ENCODE results near the gene TSTD2. TPM values are rescaled to one million over a fixed set of nuclear protein-coding genes. Genes with fewer than 3 reads are reported as not detected.

The TSTD2 gene
- total RNA-seq, 1 experiment from 2014 or later: 29.7 TPM

DNA sequence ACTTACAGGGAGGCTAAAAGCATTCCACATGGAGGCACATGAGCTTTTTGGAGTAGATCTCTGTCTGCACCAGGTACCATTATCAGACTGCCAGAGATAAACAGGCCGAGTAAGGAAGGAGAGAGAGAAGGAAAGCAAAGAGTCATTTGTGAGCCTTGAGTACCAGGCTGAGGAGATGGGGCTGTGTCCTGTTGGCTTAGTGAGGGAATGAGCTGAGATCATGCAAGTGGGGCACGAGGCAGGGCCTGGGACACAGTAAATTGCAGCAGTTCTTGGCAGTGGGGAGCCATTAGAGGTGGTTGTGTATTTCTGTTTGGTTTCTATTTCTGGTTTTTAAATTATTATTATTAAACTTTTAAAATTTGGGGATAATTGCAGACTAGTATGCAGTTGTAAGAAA, 53.3 kb downstream of the TSTD2 start:
- Histone ChIP-seq H3K36me3 (ENCODE audit: insufficient read depth, low read length, poor library complexity, severe bottlenecking) (no peaks in the 10 kb centered on the region), H3K4me3 (ENCODE audit: low read depth, low read length, poor library complexity, severe bottlenecking) (no peak overlapping the region), H3K27ac (ENCODE audit: low read depth, low read length, poor library complexity, severe bottlenecking) (no peak overlapping the region), H3K4me1 (ENCODE audit: insufficient read depth, low read length, poor library complexity, severe bottlenecking) (no peaks in the 10 kb centered on the region), H3K27me3 (replicated peaks; ENCODE audit: insufficient read depth, low read depth, low read length, poor library complexity) (no peaks in the 10 kb centered on the region), H3K9me3 (ENCODE audit: low read depth, low read length, poor library complexity, severe bottlenecking) (no peaks in the 10 kb centered on the region)
- CTCF ChIA-PET: no interaction called here
- no TSS peak for BruUV-seq (replicated peaks)
- no peak for DNase-seq (ENCODE audit: low spot score)
- TF ChIP-seq, protein P1, sequence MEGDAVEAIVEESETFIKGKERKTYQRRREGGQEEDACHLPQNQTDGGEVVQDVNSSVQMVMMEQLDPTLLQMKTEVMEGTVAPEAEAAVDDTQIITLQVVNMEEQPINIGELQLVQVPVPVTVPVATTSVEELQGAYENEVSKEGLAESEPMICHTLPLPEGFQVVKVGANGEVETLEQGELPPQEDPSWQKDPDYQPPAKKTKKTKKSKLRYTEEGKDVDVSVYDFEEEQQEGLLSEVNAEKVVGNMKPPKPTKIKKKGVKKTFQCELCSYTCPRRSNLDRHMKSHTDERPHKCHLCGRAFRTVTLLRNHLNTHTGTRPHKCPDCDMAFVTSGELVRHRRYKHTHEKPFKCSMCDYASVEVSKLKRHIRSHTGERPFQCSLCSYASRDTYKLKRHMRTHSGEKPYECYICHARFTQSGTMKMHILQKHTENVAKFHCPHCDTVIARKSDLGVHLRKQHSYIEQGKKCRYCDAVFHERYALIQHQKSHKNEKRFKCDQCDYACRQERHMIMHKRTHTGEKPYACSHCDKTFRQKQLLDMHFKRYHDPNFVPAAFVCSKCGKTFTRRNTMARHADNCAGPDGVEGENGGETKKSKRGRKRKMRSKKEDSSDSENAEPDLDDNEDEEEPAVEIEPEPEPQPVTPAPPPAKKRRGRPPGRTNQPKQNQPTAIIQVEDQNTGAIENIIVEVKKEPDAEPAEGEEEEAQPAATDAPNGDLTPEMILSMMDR (conservative IDR thresholded peaks at IDR 0.05; ENCODE audit: low read depth, low read length): no peak
- TF ChIP-seq EZH2 (IDR thresholded peaks at IDR 0.05; ENCODE audit: borderline replicate concordance, low read depth, low read length, poor library complexity, severe bottlenecking): no peak
- intact Hi-C loops (cut with micrococcal nuclease; ENCODE audit: unreplicated experiment): no loop called here
- POLR2A ChIA-PET (ENCODE audit: low non-redundant PET): no interaction called here

DNA sequence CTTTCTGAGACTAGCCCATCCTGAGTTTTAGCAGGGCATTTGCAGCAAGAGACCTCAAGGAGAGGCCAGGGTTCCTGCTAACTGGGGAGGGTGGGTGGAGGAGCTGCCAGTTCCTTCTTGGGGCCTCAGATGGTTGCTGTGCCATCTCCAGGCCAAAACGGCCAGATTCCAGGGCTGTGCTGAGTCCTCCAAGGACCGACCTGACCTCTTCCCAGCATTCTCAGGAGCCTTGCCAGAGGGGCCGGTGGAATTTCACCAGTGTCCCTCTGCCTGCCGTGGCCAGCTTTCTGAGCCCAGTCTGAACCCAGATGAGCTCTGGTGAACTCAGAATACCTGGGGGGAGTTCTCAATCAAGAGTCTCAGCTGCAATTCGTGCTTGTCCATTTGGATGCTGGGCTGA, 54.3 kb downstream of the TSTD2 start:
- BruUV-seq (replicated peaks): no TSS peak
- no peak for DNase-seq (ENCODE audit: low spot score)
- TF ChIP-seq, protein P1 (conservative IDR thresholded peaks at IDR 0.05; ENCODE audit: low read depth, low read length): no peak
- TF ChIP-seq EZH2 (IDR thresholded peaks at IDR 0.05; ENCODE audit: borderline replicate concordance, low read depth, low read length, poor library complexity, severe bottlenecking): no peak
- no peaks in the 10 kb centered on the region for H3K9me3 ChIP-seq (ENCODE audit: low read depth, low read length, poor library complexity, severe bottlenecking)
- H3K27ac ChIP-seq (ENCODE audit: low read depth, low read length, poor library complexity, severe bottlenecking): no peak overlapping the region
- POLR2A ChIA-PET (ENCODE audit: low non-redundant PET): no interaction called here
- intact Hi-C loops (cut with micrococcal nuclease; ENCODE audit: unreplicated experiment): no loop called here
- no peaks in the 10 kb centered on the region for H3K36me3 ChIP-seq (ENCODE audit: insufficient read depth, low read length, poor library complexity, severe bottlenecking)
- no peaks in the 10 kb centered on the region for H3K27me3 ChIP-seq (replicated peaks; ENCODE audit: insufficient read depth, low read depth, low read length, poor library complexity)
- no peaks in the 10 kb centered on the region for H3K4me1 ChIP-seq (ENCODE audit: insufficient read depth, low read length, poor library complexity, severe bottlenecking)
- CTCF ChIA-PET: no interaction called here
- no peak overlapping the region for H3K4me3 ChIP-seq (ENCODE audit: low read depth, low read length, poor library complexity, severe bottlenecking)

DNA sequence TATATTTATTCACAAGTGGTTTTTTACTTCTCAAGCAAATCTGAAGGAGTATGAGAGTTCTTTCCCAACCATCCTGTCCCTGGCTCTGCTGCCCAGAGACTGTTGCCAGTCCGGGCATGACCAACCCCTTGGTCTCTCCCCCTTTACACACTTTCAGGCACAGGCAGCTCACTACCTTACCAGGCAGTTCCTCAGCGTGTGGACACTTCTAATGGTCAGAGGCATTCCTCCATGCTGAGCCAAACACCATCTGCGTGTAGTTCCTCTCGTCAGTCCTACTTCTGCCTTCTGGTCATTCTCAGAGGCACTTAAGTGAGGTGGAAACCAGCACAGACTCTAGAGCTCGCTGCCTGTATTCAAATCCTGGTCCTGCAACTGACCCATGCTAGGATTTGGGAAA, 56.1 kb downstream of the TSTD2 start:
- BruUV-seq (replicated peaks): no TSS peak
- intact Hi-C loops (cut with micrococcal nuclease; ENCODE audit: unreplicated experiment): no loop called here
- Histone ChIP-seq H3K9me3 (ENCODE audit: low read depth, low read length, poor library complexity, severe bottlenecking) (no peaks in the 10 kb centered on the region), H3K4me3 (ENCODE audit: low read depth, low read length, poor library complexity, severe bottlenecking) (no peak overlapping the region), H3K36me3 (ENCODE audit: insufficient read depth, low read length, poor library complexity, severe bottlenecking) (no peaks in the 10 kb centered on the region), H3K27ac (ENCODE audit: low read depth, low read length, poor library complexity, severe bottlenecking) (no peak overlapping the region), H3K4me1 (ENCODE audit: insufficient read depth, low read length, poor library complexity, severe bottlenecking) (no peaks in the 10 kb centered on the region), H3K27me3 (replicated peaks; ENCODE audit: insufficient read depth, low read depth, low read length, poor library complexity) (no peaks in the 10 kb centered on the region)
- ChIA-PET CTCF (no interaction called here), POLR2A (ENCODE audit: low non-redundant PET) (no interaction called here)
- no peak for DNase-seq (ENCODE audit: low spot score)
- TF ChIP-seq EZH2 (IDR thresholded peaks at IDR 0.05; ENCODE audit: borderline replicate concordance, low read depth, low read length, poor library complexity, severe bottlenecking): no peak
- TF ChIP-seq, protein P1 (conservative IDR thresholded peaks at IDR 0.05; ENCODE audit: low read depth, low read length): no peak

All from A673 (cell line).